ENCODE results near the gene MAJIN.
A peak's percentile ranks its signal among the peaks of the same experiment; 100 is the strongest.

The MAJIN gene

GRCh38 chr11:64923944-64924909, 47.7 kb downstream of the MAJIN start, which contains the start of gene PPP2R5B (continued):
- TF ChIP-seq ZSCAN18 (tag by site-specific recombination; IDR thresholded peaks at IDR 0.05) (no peak), ZNF280C (tag by site-specific recombination; IDR thresholded peaks at IDR 0.05) (no peak), ZNF184 (tag by site-specific recombination; IDR thresholded peaks at IDR 0.05) (no peak), ZNF514 (tag by site-specific recombination; IDR thresholded peaks at IDR 0.05) (no peak), ZNF10 (tag by site-specific recombination; IDR thresholded peaks at IDR 0.05) (no peak), TRIM28 (IDR thresholded peaks at IDR 0.05; ENCODE audit: borderline replicate concordance, low read length) (peak; percentile 32; the same call in 1 of the 2 replicates), ZXDB (tag by site-specific recombination; IDR thresholded peaks at IDR 0.05) (peak; percentile 80), ZFHX2 (tag by site-specific recombination; conservative IDR thresholded peaks at IDR 0.05) (peak; percentile 47; the same call in 1 of the 2 replicates), ZNF473 (tag by site-specific recombination; IDR thresholded peaks at IDR 0.05) (no peak), ZNF791 (tag by site-specific recombination; IDR thresholded peaks at IDR 0.05) (no peak), CTCF (tag by site-specific recombination; IDR thresholded peaks at IDR 0.05) (no peak), ZNF335 (tag by site-specific recombination; conservative IDR thresholded peaks at IDR 0.05) (peak; percentile 94), SETDB1 (IDR thresholded peaks at IDR 0.05; ENCODE audit: insufficient read length, low read length) (no peak), GLIS1 (tag by site-specific recombination; IDR thresholded peaks at IDR 0.05) (peak; percentile 75), ZNF169 (tag by site-specific recombination; IDR thresholded peaks at IDR 0.05) (no peak), ZNF324 (tag by site-specific recombination; IDR thresholded peaks at IDR 0.05) (peak; percentile 80; the same call in 1 of the 2 replicates), ZBTB49 (tag by site-specific recombination; IDR thresholded peaks at IDR 0.05; ENCODE audit: low read depth) (no peak), ZNF610 (tag by site-specific recombination; IDR thresholded peaks at IDR 0.05; ENCODE audit: borderline replicate concordance) (no peak), ZNF548 (tag by site-specific recombination; IDR thresholded peaks at IDR 0.05) (no peak), ZFP69B (tag by site-specific recombination; IDR thresholded peaks at IDR 0.05) (peak; percentile 68; the same call in 1 of the 2 replicates), ZNF701 (tag by site-specific recombination; IDR thresholded peaks at IDR 0.05) (no peak), ZNF223 (tag by site-specific recombination; IDR thresholded peaks at IDR 0.05) (peak; percentile 93), ZNF626 (tag by site-specific recombination; IDR thresholded peaks at IDR 0.05) (no peak), ZNF513 (tag by site-specific recombination; IDR thresholded peaks at IDR 0.05) (no peak), ZBTB26 (tag by site-specific recombination; optimal IDR thresholded peaks at IDR 0.05) (peak; percentile 65), ZNF266 (tag by site-specific recombination; IDR thresholded peaks at IDR 0.05; ENCODE audit: low read depth) (no peak), ZNF274 (IDR thresholded peaks at IDR 0.05; ENCODE audit: low read length) (no peak), ZNF274 (tag by site-specific recombination; IDR thresholded peaks at IDR 0.05; ENCODE audit: borderline replicate concordance) (no peak), ZBTB8A (tag by site-specific recombination; IDR thresholded peaks at IDR 0.05) (peak; percentile 75), ZBTB20 (tag by site-specific recombination; IDR thresholded peaks at IDR 0.05) (peak; percentile 76; the same call in 1 of the 2 replicates)

All from HEK293 (cell line).